Tibial nerve (tissue), 4 donors: ENCODE results near the gene PAN2. TPM values are rescaled to one million over a fixed set of nuclear protein-coding genes. Genes with fewer than 3 reads are reported as not detected.
"Not testable (repeated sequence)": the region's sequence is repeated elsewhere in the genome, so short reads cannot be mapped to it uniquely, and the experiment has no call there.

Source experiments
- DNase-seq, 2 donors: peaks; one replicate each; pipeline ENCODE4 v3.0.0-alpha.2; 2019; ENCODE audit warnings: low spot score in 2 of 2
- H3K27ac ChIP-seq, 4 donors: fragments of 200-600 bp; sonication (generic) in 3 of 4; one replicate each; pipeline ENCODE4 v1.5.1; 2017 to 2019; ENCODE audit warnings: mild to moderate bottlenecking in 1 of 4
- H3K27me3 ChIP-seq, 2 donors: fragments of 200-600 bp; sonication (generic) in 1 of 2; one replicate each; pipeline versions ENCODE4 v1.5.1 to v1.6.0; 2017 to 2019
- H3K36me3 ChIP-seq, 3 donors: fragments of 200-600 bp; sonication (generic); one replicate each; pipeline ENCODE4 v1.5.1; 2018 to 2019
- H3K4me1 ChIP-seq, 4 donors: fragments of 200-600 bp; sonication (generic) in 3 of 4; one replicate each; pipeline ENCODE4 v1.5.1; 2017 to 2019
- H3K4me3 ChIP-seq, 4 donors: fragments of 200-600 bp; sonication (generic) in 3 of 4; one replicate each; pipeline ENCODE4 v1.5.1; 2017 to 2019; ENCODE audit warnings: mild to moderate bottlenecking in 1 of 4, moderate library complexity in 1 of 4
- H3K9me3 ChIP-seq, 4 donors: fragments of 200-600 bp; sonication (generic) in 3 of 4; one replicate each; pipeline ENCODE4 v1.5.1; 2017 to 2019
- EP300 ChIP-seq, 2 donors: sonication (generic); formaldehyde crosslinking; IDR thresholded peaks; one replicate each; pipeline ENCODE4 v1.6.1; 2017; ENCODE audit warnings: antibody characterized with exemption in 2 of 2, mild to moderate bottlenecking in 1 of 2
- POLR2A ChIP-seq, 2 donors: fragments of 450-650 bp; IDR thresholded peaks; one replicate each; pipeline ENCODE4 v1.6.1; 2017; ENCODE audit warnings: antibody characterized with exemption in 2 of 2, mild to moderate bottlenecking in 2 of 2, moderate library complexity in 2 of 2
- WGBS, 2 donors: methylation state at CpG; one replicate each; pipeline ENCODE4 v1.1.5; 2018; 5-methylcytosine and 5-hydroxymethylcytosine counted together
- total RNA-seq, 4 donors: library from RNA; depleted of rRNA; stranded (reverse); fragments of >200 nt; gene quantifications; one replicate each; pipeline ENCODE4 v1.1.0, GENCODE V29; 2016
- TF ChIP-seq, protein P1 (sequence below), 5 experiments: fragments of 200-600 bp in 3 of 5; fragments of 450-650 bp in 2 of 5; sonication (generic) in 3 of 5; IDR thresholded peaks; one replicate each; pipeline ENCODE4 v1.5.1; 2016 to 2019; ENCODE audit warnings: antibody characterized with exemption in 5 of 5, mild to moderate bottlenecking in 3 of 5, moderate library complexity in 2 of 5

Gene PAN2
- total RNA-seq, 4 donors from 2014 or later, result 50.1 to 69.8 (median 63.5) TPM

DNA sequence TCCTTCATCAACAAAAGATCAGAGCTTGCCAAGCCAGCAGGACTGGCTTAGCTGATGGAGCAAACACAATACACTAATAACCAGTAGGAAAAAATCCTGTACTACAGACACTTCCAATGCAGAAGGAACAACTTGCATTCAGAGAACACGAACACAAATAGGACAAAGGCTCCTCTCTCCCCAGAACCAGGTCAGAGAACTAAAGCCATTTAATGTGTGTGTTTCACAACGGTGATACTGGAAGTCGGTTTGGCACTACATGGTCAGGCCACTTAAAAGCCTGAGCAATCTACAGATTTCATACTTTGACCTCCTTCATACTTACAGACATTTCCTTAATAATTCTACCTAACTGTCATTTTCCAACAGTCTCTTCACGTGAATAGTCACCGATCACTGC lies 40.0 kb downstream of the PAN2 start:
- Histone ChIP-seq H3K27ac (no peak overlapping the region), H3K4me1 (peaks cover 0 to 45% (median 14%) of the 10 kb centered on the region in 4 donors), H3K4me3 (no peak overlapping the region), H3K36me3 (peaks cover 0 to 35% (median 3%) of the 10 kb centered on the region in 3 donors), H3K27me3 (no peaks in the 10 kb centered on the region), H3K9me3 (no peaks in the 10 kb centered on the region)
- TF ChIP-seq EP300 (IDR thresholded peaks at IDR 0.05), result no peak
- no peak for TF ChIP-seq POLR2A (IDR thresholded peaks at IDR 0.05)
- TF ChIP-seq, protein P1, sequence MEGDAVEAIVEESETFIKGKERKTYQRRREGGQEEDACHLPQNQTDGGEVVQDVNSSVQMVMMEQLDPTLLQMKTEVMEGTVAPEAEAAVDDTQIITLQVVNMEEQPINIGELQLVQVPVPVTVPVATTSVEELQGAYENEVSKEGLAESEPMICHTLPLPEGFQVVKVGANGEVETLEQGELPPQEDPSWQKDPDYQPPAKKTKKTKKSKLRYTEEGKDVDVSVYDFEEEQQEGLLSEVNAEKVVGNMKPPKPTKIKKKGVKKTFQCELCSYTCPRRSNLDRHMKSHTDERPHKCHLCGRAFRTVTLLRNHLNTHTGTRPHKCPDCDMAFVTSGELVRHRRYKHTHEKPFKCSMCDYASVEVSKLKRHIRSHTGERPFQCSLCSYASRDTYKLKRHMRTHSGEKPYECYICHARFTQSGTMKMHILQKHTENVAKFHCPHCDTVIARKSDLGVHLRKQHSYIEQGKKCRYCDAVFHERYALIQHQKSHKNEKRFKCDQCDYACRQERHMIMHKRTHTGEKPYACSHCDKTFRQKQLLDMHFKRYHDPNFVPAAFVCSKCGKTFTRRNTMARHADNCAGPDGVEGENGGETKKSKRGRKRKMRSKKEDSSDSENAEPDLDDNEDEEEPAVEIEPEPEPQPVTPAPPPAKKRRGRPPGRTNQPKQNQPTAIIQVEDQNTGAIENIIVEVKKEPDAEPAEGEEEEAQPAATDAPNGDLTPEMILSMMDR (IDR thresholded peaks at IDR 0.05), result no peak
- WGBS, 2 donors, result 76 to 79% methylated on average over 5 of the region's 5 CpGs
- DNase-seq, result no peak

DNA sequence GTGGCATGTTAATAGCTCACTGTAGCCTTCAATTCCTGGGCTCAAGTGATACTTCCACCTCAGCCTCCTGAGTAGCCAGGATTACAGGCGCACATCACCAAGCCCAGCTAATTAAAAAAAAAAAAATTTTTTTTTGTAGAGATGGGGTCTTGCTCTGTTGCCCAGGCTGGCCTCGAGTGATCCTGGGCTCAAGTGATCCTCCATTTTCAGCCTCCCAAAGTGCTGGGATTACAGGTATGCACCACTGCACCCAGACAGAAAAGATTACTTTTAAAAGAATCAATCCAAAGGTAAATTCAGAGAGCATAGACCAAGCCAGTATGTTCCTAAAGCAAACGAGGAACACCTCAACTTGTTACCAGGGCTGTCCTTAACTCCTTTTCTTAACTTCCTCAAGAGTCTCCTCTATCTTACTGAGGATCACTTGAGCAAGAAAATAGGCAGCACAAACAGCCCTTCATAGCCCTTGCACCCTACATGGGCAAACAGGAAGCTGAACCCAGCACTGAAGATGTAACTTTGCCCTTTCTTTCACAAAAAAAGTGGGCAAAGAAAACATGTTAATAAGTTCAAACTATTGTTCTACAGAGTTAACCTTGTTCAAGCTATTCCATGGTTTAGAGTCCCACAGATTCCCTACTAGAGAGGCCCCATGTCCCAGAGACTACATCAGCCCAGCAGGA lies 45.0 kb downstream of the PAN2 start:
- peaks cover 0 to 29% (median 2%) of the 10 kb centered on the region in 4 donors for H3K4me1 ChIP-seq
- H3K27ac ChIP-seq, result no peak overlapping the region
- H3K36me3 ChIP-seq, result peaks cover 0 to 50% (median 0%) of the 10 kb centered on the region in 3 donors
- TF ChIP-seq POLR2A (IDR thresholded peaks at IDR 0.05), result no peak
- no peak for TF ChIP-seq EP300 (IDR thresholded peaks at IDR 0.05)
- TF ChIP-seq, protein P1 (IDR thresholded peaks at IDR 0.05), result no peak
- H3K27me3 ChIP-seq, result no peaks in the 10 kb centered on the region
- no peaks in the 10 kb centered on the region for H3K9me3 ChIP-seq
- DNase-seq, result no peak
- WGBS, 2 donors, result 70 to 79% methylated on average over 3 of the region's 3 CpGs
- no peak overlapping the region for H3K4me3 ChIP-seq

DNA sequence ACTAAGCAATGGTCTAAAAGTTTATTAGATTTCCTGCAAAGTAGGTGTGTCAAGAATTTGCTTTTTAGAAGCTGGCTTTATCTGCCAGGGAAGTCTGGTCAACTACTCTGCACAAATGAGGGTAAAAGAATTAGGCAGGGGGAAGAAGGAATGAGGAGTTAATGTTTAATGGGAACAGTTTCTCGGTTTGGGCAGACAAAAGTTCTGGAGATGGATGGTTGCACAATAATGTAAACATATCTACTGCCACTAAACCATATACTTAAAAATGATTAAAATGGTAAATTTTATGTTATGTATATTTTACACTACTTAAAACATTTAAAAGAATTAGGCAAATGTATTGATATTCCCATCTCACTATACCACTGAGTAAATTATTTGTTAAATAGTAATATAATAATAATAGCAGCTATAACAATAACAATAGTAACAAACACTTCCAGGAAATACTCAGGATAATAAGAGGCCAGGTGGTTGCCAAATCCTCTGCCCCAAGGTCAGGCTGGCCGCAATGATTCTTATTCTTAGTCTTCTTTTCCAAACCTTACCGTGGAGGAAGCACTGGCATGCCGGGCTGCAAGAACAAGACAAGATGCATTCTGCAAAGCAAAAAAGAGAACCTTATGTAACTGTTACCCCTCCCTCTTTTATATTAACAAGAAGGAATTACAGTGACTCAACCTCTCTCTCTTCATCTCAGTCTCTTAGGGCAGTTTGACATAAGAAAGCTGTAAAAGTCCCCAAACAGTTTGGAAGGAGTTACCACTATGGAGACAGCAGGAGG lies 47.6 kb downstream of the PAN2 start:
- TF ChIP-seq EP300 (IDR thresholded peaks at IDR 0.05) (no peak), POLR2A (IDR thresholded peaks at IDR 0.05) (no peak)
- TF ChIP-seq, protein P1 (IDR thresholded peaks at IDR 0.05), result no peak
- no peak for DNase-seq
- 41 to 54% methylated on average over 4 of the region's 4 CpGs for WGBS, 2 donors
- Histone ChIP-seq H3K27ac (no peak overlapping the region), H3K9me3 (no peaks in the 10 kb centered on the region), H3K36me3 (peaks cover 0 to 65% (median 4%) of the 10 kb centered on the region in 3 donors), H3K27me3 (no peaks in the 10 kb centered on the region), H3K4me3 (no peak overlapping the region), H3K4me1 (peaks cover 0 to 26% (median 2%) of the 10 kb centered on the region in 4 donors)

DNA sequence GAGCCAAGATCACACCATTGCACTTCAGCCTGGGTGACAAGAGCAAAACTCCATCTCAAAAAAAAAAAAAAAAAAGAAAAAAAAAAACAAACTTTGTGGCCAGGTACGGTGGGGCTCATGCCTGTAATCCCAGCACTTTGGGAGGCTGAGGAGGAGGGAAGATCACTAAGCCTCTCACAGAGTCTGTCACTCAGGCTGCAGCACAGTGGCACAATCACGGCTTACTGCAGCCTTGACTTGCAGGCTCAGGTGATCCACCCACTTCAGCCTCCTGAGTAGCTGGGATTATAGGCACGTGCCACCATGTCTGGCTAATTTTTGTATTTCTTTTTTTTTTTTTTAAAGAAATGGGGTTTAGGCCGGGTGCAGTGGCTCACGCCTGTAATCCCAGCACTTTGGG lies 49.5 kb downstream of the PAN2 start:
- 90 to 91% methylated on average over 5 of the region's 5 CpGs for WGBS, 2 donors
- DNase-seq, result not testable (repeated sequence)

DNA sequence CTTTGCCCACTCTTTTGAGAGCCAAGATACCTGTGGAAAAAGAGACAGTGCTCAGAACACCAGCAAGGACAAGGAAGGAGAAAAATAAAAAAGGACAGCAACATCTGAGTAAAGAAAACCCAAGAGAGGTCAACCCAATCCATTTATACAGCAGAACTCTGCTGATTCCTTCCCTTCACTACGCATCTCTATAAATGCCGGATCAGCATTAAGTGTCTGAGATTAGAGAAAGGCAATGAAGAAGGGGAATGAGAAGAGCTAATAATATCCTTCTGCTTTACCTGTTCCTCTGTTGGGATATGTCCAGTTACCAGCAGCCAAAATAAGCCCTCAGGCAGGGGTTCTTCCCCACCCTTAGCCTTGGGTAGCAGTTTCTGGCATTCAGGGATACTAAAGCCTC lies 51.2 kb downstream of the PAN2 start:
- Histone ChIP-seq H3K36me3 (peaks cover 0 to 89% (median 10%) of the 10 kb centered on the region in 3 donors), H3K27me3 (no peaks in the 10 kb centered on the region), H3K4me3 (no peak overlapping the region), H3K9me3 (no peaks in the 10 kb centered on the region), H3K4me1 (peaks cover 0 to 21% (median 2%) of the 10 kb centered on the region in 4 donors), H3K27ac (no peak overlapping the region)
- 96 to 100% methylated on average over 2 of the region's 2 CpGs for WGBS, 2 donors
- no peak for DNase-seq
- TF ChIP-seq EP300 (IDR thresholded peaks at IDR 0.05) (no peak), POLR2A (IDR thresholded peaks at IDR 0.05) (no peak)
- TF ChIP-seq, protein P1 (IDR thresholded peaks at IDR 0.05), result no peak

More for the DNA sequence above, 49.5 kb downstream of the PAN2 start:
- H3K27me3 ChIP-seq, H3K27ac ChIP-seq, H3K9me3 ChIP-seq, H3K4me3 ChIP-seq: not testable (repeated sequence)
- Histone ChIP-seq H3K36me3 (peaks cover 0 to 73% (median 8%) of the 10 kb centered on the region in 3 donors), H3K4me1 (peaks cover 0 to 26% (median 2%) of the 10 kb centered on the region in 4 donors)
